ENCODE data around the gene NPR2. TPM values are rescaled to one million over a fixed set of nuclear protein-coding genes. Genes with fewer than 3 reads are reported as not detected.

The NPR2 gene
- total RNA-seq, 1 experiment from 2014 or later, result 40.5 TPM

GRCh38 chr9:35835766-35836165 is 44.4 kb downstream of the NPR2 start:
- DNase-seq, result peak in 1 of 2 experiments; percentile 12
- peaks cover 5% of the 10 kb centered on the region for H3K36me3 Mint-ChIP-seq (ENCODE audit: insufficient read depth, unreplicated experiment)
- H3K27me3 ChIP-seq (replicated peaks; ENCODE audit: control insufficient read depth, insufficient read depth, low read length), result no peaks in the 10 kb centered on the region
- no peak overlapping the region for H3K4me3 Mint-ChIP-seq (ENCODE audit: unreplicated experiment)
- H3K27me3 Mint-ChIP-seq (ENCODE audit: insufficient read depth, unreplicated experiment), result no peaks in the 10 kb centered on the region
- no peak overlapping the region for H3K27ac Mint-ChIP-seq (ENCODE audit: unreplicated experiment)
- ChIA-PET POLR2A (no interaction called here), CTCF (interaction anchor here (0.9 to 2.1 kb wide), 6 partner anchors 10 to 70 kb away, joined by 3 to 8 read pairs (median 4); partner anchors contain the start of gene SPAG8)
- intact Hi-C loops (cut with micrococcal nuclease; ENCODE audit: unreplicated experiment), result no loop called here
- TF ChIP-seq CTCF (IDR thresholded peaks at IDR 0.05; ENCODE audit: insufficient read depth in 1 of 2, low read depth in 1 of 2, low read length in 1 of 2, severe bottlenecking in 1 of 2, unreplicated experiment in 1 of 2), result no peak
- H3K9me3 Mint-ChIP-seq (ENCODE audit: unreplicated experiment), result no peaks in the 10 kb centered on the region
- no peaks in the 10 kb centered on the region for H3K9me3 ChIP-seq
- peaks cover 14% of the 10 kb centered on the region for H3K4me1 ChIP-seq
- no peak overlapping the region for H3K4me3 ChIP-seq (ENCODE audit: low read depth, low read length)
- no TSS peak for BruUV-seq (replicated peaks)
- peaks cover 23% of the 10 kb centered on the region for H3K4me1 Mint-ChIP-seq (ENCODE audit: low read depth, unreplicated experiment)
- H3K36me3 ChIP-seq (ENCODE audit: control insufficient read depth, insufficient read depth, low read length), result peaks cover 3% of the 10 kb centered on the region; the same call in 1 of the 2 replicates

GRCh38 chr9:35836595-35836994 is 45.2 kb downstream of the NPR2 start:
- peaks cover 23% of the 10 kb centered on the region for H3K4me1 Mint-ChIP-seq (ENCODE audit: low read depth, unreplicated experiment)
- ChIA-PET CTCF (interaction anchor here (2.1 kb wide), 1 partner anchor 23 kb away, joined by 8 read pairs; no protein-coding TSS in a partner anchor), POLR2A (no interaction called here)
- H3K27me3 Mint-ChIP-seq (ENCODE audit: insufficient read depth, unreplicated experiment), result no peaks in the 10 kb centered on the region
- H3K9me3 Mint-ChIP-seq (ENCODE audit: unreplicated experiment), result no peaks in the 10 kb centered on the region
- BruUV-seq (replicated peaks), result no TSS peak
- H3K36me3 Mint-ChIP-seq (ENCODE audit: insufficient read depth, unreplicated experiment), result peaks cover 4% of the 10 kb centered on the region
- Histone ChIP-seq H3K4me3 (ENCODE audit: low read depth, low read length) (no peak overlapping the region), H3K27me3 (replicated peaks; ENCODE audit: control insufficient read depth, insufficient read depth, low read length) (no peaks in the 10 kb centered on the region), H3K4me1 (peaks cover 14% of the 10 kb centered on the region), H3K9me3 (no peaks in the 10 kb centered on the region), H3K36me3 (ENCODE audit: control insufficient read depth, insufficient read depth, low read length) (peaks cover 3% of the 10 kb centered on the region; the same call in 1 of the 2 replicates)
- intact Hi-C loops (cut with micrococcal nuclease; ENCODE audit: unreplicated experiment), result no loop called here
- no peak overlapping the region for H3K27ac Mint-ChIP-seq (ENCODE audit: unreplicated experiment)
- DNase-seq, result no peak
- no peak for TF ChIP-seq CTCF (IDR thresholded peaks at IDR 0.05; ENCODE audit: insufficient read depth in 1 of 2, low read depth in 1 of 2, low read length in 1 of 2, severe bottlenecking in 1 of 2, unreplicated experiment in 1 of 2)
- no peak overlapping the region for H3K4me3 Mint-ChIP-seq (ENCODE audit: unreplicated experiment)

GRCh38 chr9:35839926-35840325 is 48.5 kb downstream of the NPR2 start:
- Histone ChIP-seq H3K4me3 (ENCODE audit: low read depth, low read length) (no peak overlapping the region), H3K9me3 (no peaks in the 10 kb centered on the region), H3K36me3 (ENCODE audit: control insufficient read depth, insufficient read depth, low read length) (peaks cover 2% of the 10 kb centered on the region; the same call in 1 of the 2 replicates), H3K4me1 (peaks cover 17% of the 10 kb centered on the region), H3K27me3 (replicated peaks; ENCODE audit: control insufficient read depth, insufficient read depth, low read length) (no peaks in the 10 kb centered on the region)
- CTCF ChIA-PET, result no interaction called here
- peaks cover 23% of the 10 kb centered on the region for H3K4me1 Mint-ChIP-seq (ENCODE audit: low read depth, unreplicated experiment)
- DNase-seq, result no peak
- peaks cover 4% of the 10 kb centered on the region for H3K36me3 Mint-ChIP-seq (ENCODE audit: insufficient read depth, unreplicated experiment)
- no peak overlapping the region for H3K4me3 Mint-ChIP-seq (ENCODE audit: unreplicated experiment)
- H3K27me3 Mint-ChIP-seq (ENCODE audit: insufficient read depth, unreplicated experiment), result no peaks in the 10 kb centered on the region
- POLR2A ChIA-PET, result no interaction called here
- H3K9me3 Mint-ChIP-seq (ENCODE audit: unreplicated experiment), result no peaks in the 10 kb centered on the region
- no TSS peak for BruUV-seq (replicated peaks)
- no peak overlapping the region for H3K27ac Mint-ChIP-seq (ENCODE audit: unreplicated experiment)
- no peak for TF ChIP-seq CTCF (IDR thresholded peaks at IDR 0.05; ENCODE audit: insufficient read depth in 1 of 2, low read depth in 1 of 2, low read length in 1 of 2, severe bottlenecking in 1 of 2, unreplicated experiment in 1 of 2)
- intact Hi-C loops (cut with micrococcal nuclease; ENCODE audit: unreplicated experiment), result no loop called here

Data from Caco-2 (cell line).